A549 (cell line): Measurements from ENCODE around the gene CCDC127.

Experiments
- MAZ ChIP-seq: fragments of 150-350 bp; IDR thresholded peaks from 2 replicates; pipeline ENCODE4 v1.6.1; 2014; ENCODE audit warnings: antibody characterized with exemption, low read depth, low read length, borderline replicate concordance
- POLR2A ChIP-seq: IDR thresholded peaks from 2 replicates; pipeline ENCODE4 v1.6.1; 2012; ENCODE audit warnings: mild to moderate bottlenecking, low read length
- REST ChIP-seq: fragments of 200-600 bp; sonication (generic); IDR thresholded peaks from 2 replicates; pipeline ENCODE4 v1.6.1; 2016; ENCODE audit warnings: antibody characterized with exemption, mild to moderate bottlenecking, moderate library complexity

GRCh38 chr5:204001-204400 is 14.0 kb downstream of the CCDC127 start:
- TF ChIP-seq POLR2A (no peak), REST (no peak), MAZ (no peak)
